Memory B cell (primary cell): Measurements from ENCODE around the gene TSNAXIP1.

Experiments used
- ATAC-seq: fragments of 150-1000 bp; cut with Tn5 transposase; 2 replicates; pipeline ENCODE4 v1.10.0; 2021; ENCODE audit warnings: low read depth, mild to moderate bottlenecking, moderate library complexity
- DNase-seq, 2 donors: peaks; one replicate each; pipeline ENCODE4 v3.0.0; 2022; ENCODE audit warnings: low spot score in 2 of 2
- H3K27ac Mint-ChIP-seq: one replicate; pipeline ENCODE4 v1.8.0; 2022; ENCODE audit warnings: mild to moderate bottlenecking, moderate library complexity, mixed read lengths
- H3K27me3 Mint-ChIP-seq: one replicate; pipeline ENCODE4 v1.8.0; 2022; ENCODE audit warnings: mixed read lengths
- H3K36me3 Mint-ChIP-seq: one replicate; pipeline ENCODE4 v1.8.0; 2022; ENCODE audit warnings: mild to moderate bottlenecking, mixed read lengths
- H3K4me1 Mint-ChIP-seq: one replicate; pipeline ENCODE4 v1.8.0; 2022; ENCODE audit warnings: mixed read lengths
- H3K4me3 Mint-ChIP-seq: one replicate; pipeline ENCODE4 v1.8.0; 2022; ENCODE audit warnings: mild to moderate bottlenecking, moderate library complexity, mixed read lengths
- H3K9me3 Mint-ChIP-seq: one replicate; pipeline ENCODE4 v1.8.0; 2022; ENCODE audit warnings: mixed read lengths

Gene TSNAXIP1

DNA sequence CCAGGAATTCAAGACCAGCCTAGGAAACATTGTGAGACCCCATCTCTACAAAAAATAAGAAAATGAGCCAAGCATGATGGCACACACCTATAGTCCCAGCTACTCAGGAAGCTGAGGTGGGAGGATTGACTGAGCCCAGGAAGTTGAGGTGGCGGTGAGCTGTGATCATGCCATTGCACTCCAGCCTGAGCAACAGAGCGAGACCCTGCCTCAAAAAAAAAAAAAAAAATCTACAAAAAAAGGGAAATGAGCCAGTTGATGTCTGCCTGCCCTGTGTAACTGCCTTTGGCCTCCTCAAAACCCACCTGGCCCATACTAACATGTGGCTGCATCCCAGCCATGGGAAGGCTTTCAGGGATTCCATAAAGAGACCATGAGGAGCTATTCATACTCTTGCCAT lies 4.8 kb upstream of the TSNAXIP1 start:
- H3K4me1 Mint-ChIP-seq: peaks cover 40% of the 10 kb centered on the region
- H3K27ac Mint-ChIP-seq: peak overlapping the region; percentile 31
- ATAC-seq (peak; percentile 34), DNase-seq (peak; percentile 37 to 62)
- H3K9me3 Mint-ChIP-seq: no peaks in the 10 kb centered on the region
- H3K27me3 Mint-ChIP-seq: no peaks in the 10 kb centered on the region
- peak overlapping the region; percentile 52 for H3K4me3 Mint-ChIP-seq
- H3K36me3 Mint-ChIP-seq: peaks cover 11% of the 10 kb centered on the region

GRCh38 chr16:67803894-67804293 lies 2.8 kb upstream of the TSNAXIP1 start:
- peak; percentile 22 to 32 for DNase-seq
- peaks cover 8% of the 10 kb centered on the region for H3K36me3 Mint-ChIP-seq
- ATAC-seq: peak; percentile 12

DNA sequence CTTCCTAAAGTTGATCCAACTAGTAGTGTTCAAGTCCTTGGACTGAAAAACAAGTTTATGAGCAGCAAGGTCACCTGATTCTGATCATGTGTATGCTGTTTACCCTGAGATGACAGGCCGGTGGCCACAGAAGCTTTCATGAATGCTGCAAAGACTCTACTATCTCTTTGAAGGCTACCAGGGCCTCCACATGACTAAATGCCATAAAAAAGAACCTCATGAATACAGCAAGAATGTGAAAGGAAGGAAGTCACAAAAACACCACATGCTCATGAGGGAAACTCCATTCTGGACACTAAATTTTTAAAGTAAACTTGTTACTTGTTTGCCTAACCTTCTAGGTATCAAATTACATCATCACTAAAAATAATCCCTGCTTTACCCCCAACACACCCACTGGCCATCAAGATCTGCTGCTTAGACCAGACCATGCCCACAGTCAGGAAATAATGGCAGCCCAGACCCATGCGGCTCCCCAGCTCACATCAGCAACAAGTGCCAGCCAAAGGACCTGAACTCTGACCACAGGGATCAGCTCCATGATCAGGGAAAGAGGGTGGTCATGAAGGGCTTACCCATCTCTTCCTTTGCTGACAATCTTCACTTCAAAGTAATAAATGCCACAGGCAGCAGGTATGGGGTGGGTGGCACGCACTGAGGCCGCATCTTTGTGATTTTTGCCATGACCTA lies 1.7 kb upstream of the TSNAXIP1 start:
- H3K36me3 Mint-ChIP-seq: peaks cover 4% of the 10 kb centered on the region
- H3K9me3 Mint-ChIP-seq: no peaks in the 10 kb centered on the region
- ATAC-seq (no peak), DNase-seq (no peak)
- peak overlapping the region; percentile 86 for H3K27ac Mint-ChIP-seq
- H3K4me1 Mint-ChIP-seq: peaks cover 36% of the 10 kb centered on the region
- H3K4me3 Mint-ChIP-seq: peak overlapping the region; percentile 88
- no peaks in the 10 kb centered on the region for H3K27me3 Mint-ChIP-seq

More at GRCh38 chr16:67803894-67804293, 2.8 kb upstream of the TSNAXIP1 start:
- Mint-ChIP-seq H3K4me1 (peaks cover 40% of the 10 kb centered on the region), H3K27ac (peak overlapping the region; percentile 84), H3K9me3 (no peaks in the 10 kb centered on the region), H3K4me3 (peak overlapping the region; percentile 69), H3K27me3 (no peaks in the 10 kb centered on the region)

DNA sequence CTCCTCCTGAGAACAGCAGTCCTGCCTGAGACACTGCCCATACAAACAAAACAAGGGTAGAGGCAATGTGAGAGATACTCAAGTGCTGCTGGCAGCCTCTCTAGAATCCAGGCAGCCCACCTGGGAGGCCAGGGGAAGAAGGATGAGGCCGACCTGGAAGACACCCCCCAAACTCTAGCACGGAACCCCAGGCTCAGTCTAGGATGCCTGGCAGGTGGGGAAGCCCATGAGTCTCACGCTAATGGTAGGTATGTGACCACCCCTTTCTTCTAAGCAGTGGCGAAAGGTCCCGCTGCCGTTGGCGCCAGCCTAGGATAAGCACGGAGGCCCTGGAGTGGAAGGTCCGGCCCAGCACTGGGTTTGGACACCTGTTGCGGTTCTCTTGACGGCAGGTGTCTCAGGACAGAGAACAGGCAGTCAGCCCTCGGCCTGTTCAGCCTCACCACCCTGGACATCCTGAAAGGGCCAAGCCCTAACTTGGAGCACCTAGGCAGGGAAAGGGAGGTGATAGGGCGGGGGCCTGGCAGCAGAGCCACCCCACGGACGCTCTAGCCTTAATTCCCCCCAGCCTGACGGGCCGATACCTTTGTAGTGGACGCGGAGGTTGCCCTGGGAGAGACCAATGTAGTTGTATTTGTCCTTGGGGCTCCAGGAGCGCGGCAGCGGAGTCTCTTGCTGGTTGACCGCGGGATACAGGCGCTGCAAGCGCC lies 816 bp upstream of the TSNAXIP1 start:
- H3K27ac Mint-ChIP-seq: peak overlapping the region; percentile 86
- H3K27me3 Mint-ChIP-seq: no peaks in the 10 kb centered on the region
- no peaks in the 10 kb centered on the region for H3K9me3 Mint-ChIP-seq
- H3K4me3 Mint-ChIP-seq: peak overlapping the region; percentile 88
- peaks cover 4% of the 10 kb centered on the region for H3K36me3 Mint-ChIP-seq
- ATAC-seq (no peak), DNase-seq (no peak)
- H3K4me1 Mint-ChIP-seq: peaks cover 31% of the 10 kb centered on the region

DNA sequence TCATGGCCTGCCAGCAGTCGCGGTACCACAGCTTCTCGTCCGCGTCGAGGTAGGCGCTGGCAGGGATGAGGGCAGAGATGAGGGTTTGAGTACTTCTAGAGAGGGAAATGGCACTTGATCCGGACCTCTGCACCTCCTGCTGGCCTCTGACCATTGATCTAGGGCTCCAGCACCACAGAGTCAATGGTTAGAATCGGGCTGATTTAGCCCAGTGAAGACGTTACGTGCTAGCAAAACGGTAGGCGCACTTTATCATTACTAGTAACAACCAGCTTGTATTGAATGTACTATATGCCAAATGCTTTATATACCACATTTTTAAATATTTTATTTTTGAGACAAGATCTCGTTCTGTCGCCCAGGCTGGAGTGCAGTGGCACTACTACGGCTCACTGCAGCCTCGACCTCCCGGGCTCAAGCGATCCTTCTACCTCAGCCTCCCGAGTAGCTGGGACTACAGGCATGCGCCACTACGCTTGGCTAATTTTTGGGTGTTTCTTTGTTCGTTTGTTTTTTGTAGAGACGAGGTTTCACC lies 526 bp downstream of the TSNAXIP1 start:
- peak overlapping the region; percentile 88 for H3K4me3 Mint-ChIP-seq
- DNase-seq (no peak), ATAC-seq (no peak)
- peaks cover 20% of the 10 kb centered on the region for H3K4me1 Mint-ChIP-seq
- no peaks in the 10 kb centered on the region for H3K9me3 Mint-ChIP-seq
- peak overlapping the region; percentile 86 for H3K27ac Mint-ChIP-seq
- peaks cover 4% of the 10 kb centered on the region for H3K36me3 Mint-ChIP-seq
- no peaks in the 10 kb centered on the region for H3K27me3 Mint-ChIP-seq

DNA sequence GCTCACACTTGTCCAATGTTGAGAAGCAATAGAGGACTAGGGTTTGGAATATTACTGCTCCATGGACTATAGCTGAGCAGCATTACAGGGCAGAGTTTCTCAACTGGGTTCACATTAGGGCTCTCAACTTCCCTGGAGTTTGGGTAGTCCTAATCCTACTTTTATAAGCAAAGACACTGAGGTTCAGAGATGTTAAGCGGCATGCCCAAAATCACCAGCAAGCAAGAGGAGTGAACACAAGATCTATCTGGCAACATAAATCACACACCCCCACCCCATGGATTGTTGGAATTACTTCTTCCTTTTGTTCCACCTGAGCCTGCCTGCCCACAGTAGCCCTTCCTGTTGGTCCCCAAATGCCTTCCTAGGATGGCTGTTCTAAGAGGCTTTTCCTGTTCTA lies 5.2 kb downstream of the TSNAXIP1 start:
- Mint-ChIP-seq H3K27me3 (no peaks in the 10 kb centered on the region), H3K4me1 (peaks cover 7% of the 10 kb centered on the region), H3K27ac (no peak overlapping the region), H3K36me3 (no peaks in the 10 kb centered on the region), H3K9me3 (no peaks in the 10 kb centered on the region), H3K4me3 (no peak overlapping the region)
- ATAC-seq (no peak), DNase-seq (no peak)

- Mint-ChIP-seq H3K4me3 (no peak overlapping the region), H3K27me3 (no peaks in the 10 kb centered on the region), H3K36me3 (no peaks in the 10 kb centered on the region), H3K9me3 (no peaks in the 10 kb centered on the region), H3K4me1 (peaks cover 4% of the 10 kb centered on the region), H3K27ac (no peak overlapping the region)
- DNase-seq (no peak), ATAC-seq (no peak)
These were observed 7.9 kb downstream of the TSNAXIP1 start for GRCh38 chr16:67814567-67814966.

- ATAC-seq (no peak), DNase-seq (no peak)
- Mint-ChIP-seq H3K4me1 (peaks cover 6% of the 10 kb centered on the region), H3K36me3 (no peaks in the 10 kb centered on the region), H3K9me3 (no peaks in the 10 kb centered on the region), H3K4me3 (no peak overlapping the region), H3K27me3 (no peaks in the 10 kb centered on the region), H3K27ac (no peak overlapping the region)
These were observed 14.0 kb downstream of the TSNAXIP1 start for GRCh38 chr16:67820608-67821259.

DNA sequence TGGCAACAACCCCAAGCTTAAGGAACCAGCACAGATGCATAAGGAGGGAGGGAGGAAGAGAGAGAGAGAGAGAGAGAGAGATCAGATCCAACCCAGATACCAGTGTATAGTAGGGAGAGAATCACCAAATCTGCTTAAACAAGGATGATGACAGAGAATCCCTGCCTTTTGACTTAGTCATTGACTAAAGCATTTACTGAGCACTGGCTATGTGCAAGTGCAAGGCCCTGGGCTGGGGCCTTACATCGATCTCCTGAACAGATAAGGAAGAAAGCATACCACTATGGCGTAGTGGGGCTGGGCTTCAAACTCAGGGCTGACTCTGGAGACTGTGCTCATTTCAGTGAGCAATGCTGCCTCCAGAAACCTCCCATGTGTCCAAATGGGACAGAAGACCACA lies 15.8 kb downstream of the TSNAXIP1 start:
- ATAC-seq: no peak
- no peak overlapping the region for H3K27ac Mint-ChIP-seq
- DNase-seq: no peak
- H3K4me3 Mint-ChIP-seq: no peak overlapping the region
- no peaks in the 10 kb centered on the region for H3K9me3 Mint-ChIP-seq
- no peaks in the 10 kb centered on the region for H3K27me3 Mint-ChIP-seq
- no peaks in the 10 kb centered on the region for H3K36me3 Mint-ChIP-seq
- H3K4me1 Mint-ChIP-seq: peaks cover 2% of the 10 kb centered on the region

- no peak overlapping the region for H3K4me3 Mint-ChIP-seq
- H3K27ac Mint-ChIP-seq: no peak overlapping the region
- no peak for ATAC-seq
- H3K27me3 Mint-ChIP-seq: no peaks in the 10 kb centered on the region
- no peaks in the 10 kb centered on the region for H3K9me3 Mint-ChIP-seq
- DNase-seq: no peak
- H3K4me1 Mint-ChIP-seq: peaks cover 5% of the 10 kb centered on the region
- H3K36me3 Mint-ChIP-seq: peaks cover 4% of the 10 kb centered on the region
These were observed 18.4 kb downstream of the TSNAXIP1 start for GRCh38 chr16:67825119-67825518.

DNA sequence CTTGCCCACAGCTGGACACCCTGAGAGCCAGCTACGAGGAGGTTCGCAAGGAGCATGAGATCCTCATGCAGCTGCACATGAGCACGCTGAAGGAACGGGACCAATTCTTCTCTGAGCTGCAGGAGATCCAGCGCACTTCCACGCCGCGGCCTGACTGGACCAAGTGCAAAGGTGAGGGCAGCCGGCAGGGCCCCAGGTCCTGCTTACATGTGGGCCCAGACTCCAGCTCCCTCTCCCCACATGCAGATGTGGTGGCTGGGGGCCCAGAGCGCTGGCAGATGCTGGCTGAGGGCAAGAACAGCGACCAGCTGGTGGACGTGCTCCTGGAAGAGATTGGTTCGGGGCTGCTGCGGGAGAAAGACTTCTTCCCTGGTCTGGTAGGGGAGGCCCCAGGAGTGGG lies 19.2 kb downstream of the TSNAXIP1 start:
- no peaks in the 10 kb centered on the region for H3K9me3 Mint-ChIP-seq
- peaks cover 4% of the 10 kb centered on the region for H3K36me3 Mint-ChIP-seq
- H3K4me1 Mint-ChIP-seq: peaks cover 5% of the 10 kb centered on the region
- H3K4me3 Mint-ChIP-seq: no peak overlapping the region
- ATAC-seq (no peak), DNase-seq (no peak)
- no peaks in the 10 kb centered on the region for H3K27me3 Mint-ChIP-seq
- no peak overlapping the region for H3K27ac Mint-ChIP-seq

- H3K4me1 Mint-ChIP-seq: peaks cover 9% of the 10 kb centered on the region
- DNase-seq (no peak), ATAC-seq (no peak)
- H3K9me3 Mint-ChIP-seq: no peaks in the 10 kb centered on the region
- no peak overlapping the region for H3K4me3 Mint-ChIP-seq
- peaks cover 4% of the 10 kb centered on the region for H3K36me3 Mint-ChIP-seq
- no peak overlapping the region for H3K27ac Mint-ChIP-seq
- H3K27me3 Mint-ChIP-seq: no peaks in the 10 kb centered on the region
These were observed 22.0 kb downstream of the TSNAXIP1 start for GRCh38 chr16:67828651-67829050.

GRCh38 chr16:67833030-67833414 lies 26.3 kb downstream of the TSNAXIP1 start:
- no peak for ATAC-seq
- Mint-ChIP-seq H3K36me3 (peaks cover 6% of the 10 kb centered on the region), H3K9me3 (no peaks in the 10 kb centered on the region), H3K4me1 (peaks cover 11% of the 10 kb centered on the region), H3K27me3 (peaks cover 3% of the 10 kb centered on the region), H3K27ac (peak overlapping the region; percentile 88), H3K4me3 (peak overlapping the region; percentile 98)
- no peak for DNase-seq
